IPS DF 4.7 (cell line): Measurements from ENCODE around the gene BEST1.

Source experiments
- DNase-seq: peaks from one replicate; pipeline ENCODE4 v3.0.0-alpha.2; 2013; ENCODE audit warnings: low spot score; ENCODE audit errors: extremely low read depth

The BEST1 gene

DNA sequence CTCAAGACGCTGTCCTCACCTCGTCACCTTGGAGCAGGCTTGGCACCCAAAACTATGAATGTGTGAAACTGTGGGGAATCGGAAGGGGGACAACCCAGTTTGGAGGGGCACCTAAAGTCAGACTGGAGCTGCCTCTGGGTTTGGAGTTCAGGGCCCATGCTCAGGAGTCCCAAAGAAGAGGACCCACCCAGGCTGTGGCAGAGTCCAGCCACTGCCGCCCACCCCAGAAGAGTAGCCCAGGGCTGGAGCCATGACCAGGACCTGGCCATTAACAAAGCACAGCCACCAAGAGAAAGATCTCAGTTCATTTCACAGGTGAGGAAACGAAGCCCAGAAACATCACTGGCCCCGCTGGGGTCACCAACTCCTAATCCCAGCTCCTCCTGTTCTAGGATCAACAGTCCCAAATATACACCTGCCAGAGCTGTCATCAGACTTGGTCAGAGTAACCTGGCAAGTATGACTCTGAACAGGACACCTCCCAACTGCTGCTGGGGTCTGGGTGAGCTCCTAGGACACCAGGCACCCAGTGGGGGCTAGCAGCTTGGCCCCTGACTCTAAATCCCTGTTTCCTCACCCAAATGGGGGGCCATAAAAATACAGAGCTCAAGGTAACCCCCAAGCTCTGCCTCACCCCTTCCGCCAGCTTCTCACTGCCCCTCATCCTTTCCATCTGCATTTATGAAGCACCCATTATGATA, 35.5 kb upstream of the BEST1 start:
- no peak for DNase-seq

DNA sequence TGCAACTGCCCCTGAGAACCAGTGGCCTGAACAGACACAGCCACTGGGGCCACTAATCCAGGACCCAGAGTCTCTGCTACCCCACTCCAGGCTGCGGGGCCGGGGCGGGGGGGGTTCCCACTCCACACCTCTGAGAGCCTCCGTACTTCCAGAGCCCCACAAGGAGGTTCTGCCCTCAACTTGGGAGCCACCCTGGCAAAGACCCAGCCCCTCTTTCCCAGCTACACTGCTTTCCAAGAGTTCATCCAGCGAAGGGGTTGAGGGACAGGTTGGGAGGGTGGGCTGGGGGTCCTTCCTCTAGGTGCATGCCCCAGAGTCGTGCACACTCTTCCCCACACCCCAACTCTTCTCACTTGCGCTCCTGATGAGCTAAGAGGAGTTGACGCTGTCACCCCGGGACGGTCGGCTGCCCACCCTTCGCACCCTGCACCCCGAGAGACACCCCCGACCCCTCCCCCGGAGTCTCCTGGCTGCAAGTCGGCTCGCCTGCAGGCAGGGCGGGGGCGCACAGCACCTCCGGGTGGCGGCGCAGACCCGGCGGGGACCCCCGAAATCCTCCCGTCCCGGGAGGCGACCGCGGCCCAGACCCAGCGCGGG, 33.3 kb upstream of the BEST1 start:
- DNase-seq: no peak

DNA sequence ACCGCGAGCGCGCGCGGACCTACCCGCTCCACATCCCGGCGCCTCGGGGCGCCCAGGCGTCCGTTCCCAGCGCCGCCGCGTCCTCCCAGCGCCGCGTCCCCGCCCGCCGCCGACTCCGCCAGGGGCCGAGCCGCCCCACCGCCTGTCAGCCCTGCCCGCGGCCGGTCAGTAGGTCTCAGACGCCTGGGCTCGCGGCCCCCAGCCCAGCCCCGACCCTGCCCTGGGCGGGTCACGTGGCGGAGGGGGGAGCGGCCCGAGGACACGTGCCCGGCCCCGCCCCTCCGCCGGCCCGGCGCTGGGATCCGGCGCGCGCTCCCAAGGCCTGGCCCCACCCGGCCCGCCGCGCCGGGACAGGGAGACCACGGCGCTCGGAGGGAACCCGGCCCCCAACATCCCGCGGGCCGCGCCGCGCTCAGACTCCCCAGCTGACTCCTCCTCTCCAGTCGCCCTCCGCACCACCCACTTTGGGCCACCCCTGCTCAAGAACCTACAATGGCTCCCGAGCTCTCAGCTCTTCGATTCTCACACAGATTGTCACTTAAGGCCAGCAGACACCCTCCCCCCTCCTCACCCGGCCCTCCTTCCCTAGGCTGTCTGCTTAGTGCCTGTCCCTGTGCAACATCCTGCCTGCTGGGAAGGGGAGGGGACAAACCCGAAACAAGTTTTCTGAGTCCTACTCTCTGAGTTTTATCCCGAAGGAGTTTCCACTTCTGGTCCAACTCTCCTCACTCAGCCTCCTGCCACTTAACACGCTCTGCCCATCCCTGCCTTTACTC, 32.6 kb upstream of the BEST1 start, which contains the start of gene RAB3IL1:
Gene RAB3IL1 (minus strand): TSS at position 233 of the 776 bp plus-strand sequence. CDS start 199 bp downstream, at position 34.
- DNase-seq: no peak

DNA sequence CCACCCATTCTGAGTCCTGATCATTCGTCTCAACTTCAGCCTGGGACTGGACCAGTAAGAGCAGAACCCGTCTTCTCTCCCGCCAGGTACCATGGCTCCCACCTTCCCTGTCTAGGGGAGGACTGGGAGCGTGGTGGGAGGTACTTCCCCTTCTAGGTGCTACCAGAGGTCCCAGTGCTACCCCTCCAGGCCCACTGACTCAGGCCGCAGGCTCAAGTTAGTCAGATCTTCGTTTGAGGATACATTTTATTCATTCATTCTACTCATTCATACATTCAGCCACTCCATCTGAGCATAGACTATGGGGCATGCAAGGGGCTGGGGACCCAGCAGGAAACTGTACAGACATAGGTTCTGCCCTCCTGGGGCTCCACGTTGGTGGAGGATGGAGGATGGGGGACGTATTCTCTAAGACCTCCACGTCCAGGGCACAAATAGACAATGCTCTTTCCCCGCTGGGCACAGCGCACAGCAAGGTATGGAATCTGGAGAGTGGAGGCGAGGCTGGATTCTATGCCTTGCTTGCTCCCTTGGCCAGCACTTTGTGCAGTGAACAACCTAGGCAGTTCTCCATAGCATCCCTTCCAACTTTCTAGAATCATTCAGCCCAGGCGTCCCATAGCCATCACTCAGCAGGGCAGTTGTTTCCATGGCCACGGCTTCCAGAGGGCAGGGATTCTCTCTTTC, 31.8 kb upstream of the BEST1 start:
- no peak for DNase-seq

DNA sequence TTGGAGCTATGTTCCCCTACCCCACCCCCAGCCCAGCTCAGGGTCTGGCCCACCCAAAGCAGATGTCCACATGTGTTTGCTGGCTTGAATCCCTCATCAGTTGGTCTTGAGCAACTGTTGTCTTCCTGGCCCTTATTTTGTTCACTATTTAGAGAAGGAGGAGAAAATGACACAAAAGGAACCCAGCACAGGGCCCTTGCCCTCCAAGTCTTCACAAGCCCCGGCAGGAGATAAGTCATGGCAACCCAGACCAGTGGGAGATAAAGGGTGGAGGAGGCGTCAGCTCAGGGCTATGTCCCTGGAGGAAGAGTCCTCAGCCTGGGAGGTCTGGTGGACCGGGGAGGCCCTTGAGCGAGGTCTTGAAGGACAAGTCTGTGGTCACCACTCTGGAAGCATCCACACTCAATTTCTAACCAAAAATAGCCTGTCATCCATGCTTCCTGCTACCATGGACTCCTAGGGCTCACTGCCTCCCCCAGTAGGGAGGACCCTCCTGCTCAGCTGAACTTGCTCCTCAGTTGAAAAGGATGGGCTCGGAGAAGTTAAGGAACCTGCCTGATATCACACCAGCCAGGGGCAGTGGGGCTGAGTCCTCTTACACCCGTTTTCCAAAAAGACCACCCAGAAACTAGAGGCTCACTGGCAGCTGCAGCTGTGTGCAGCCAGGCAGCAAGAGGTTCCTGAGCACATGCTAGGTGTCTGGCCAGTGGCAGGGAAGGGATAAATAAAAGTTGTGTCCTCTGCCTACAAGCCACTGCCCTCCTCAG, 31.0 kb upstream of the BEST1 start:
- no peak for DNase-seq

DNA sequence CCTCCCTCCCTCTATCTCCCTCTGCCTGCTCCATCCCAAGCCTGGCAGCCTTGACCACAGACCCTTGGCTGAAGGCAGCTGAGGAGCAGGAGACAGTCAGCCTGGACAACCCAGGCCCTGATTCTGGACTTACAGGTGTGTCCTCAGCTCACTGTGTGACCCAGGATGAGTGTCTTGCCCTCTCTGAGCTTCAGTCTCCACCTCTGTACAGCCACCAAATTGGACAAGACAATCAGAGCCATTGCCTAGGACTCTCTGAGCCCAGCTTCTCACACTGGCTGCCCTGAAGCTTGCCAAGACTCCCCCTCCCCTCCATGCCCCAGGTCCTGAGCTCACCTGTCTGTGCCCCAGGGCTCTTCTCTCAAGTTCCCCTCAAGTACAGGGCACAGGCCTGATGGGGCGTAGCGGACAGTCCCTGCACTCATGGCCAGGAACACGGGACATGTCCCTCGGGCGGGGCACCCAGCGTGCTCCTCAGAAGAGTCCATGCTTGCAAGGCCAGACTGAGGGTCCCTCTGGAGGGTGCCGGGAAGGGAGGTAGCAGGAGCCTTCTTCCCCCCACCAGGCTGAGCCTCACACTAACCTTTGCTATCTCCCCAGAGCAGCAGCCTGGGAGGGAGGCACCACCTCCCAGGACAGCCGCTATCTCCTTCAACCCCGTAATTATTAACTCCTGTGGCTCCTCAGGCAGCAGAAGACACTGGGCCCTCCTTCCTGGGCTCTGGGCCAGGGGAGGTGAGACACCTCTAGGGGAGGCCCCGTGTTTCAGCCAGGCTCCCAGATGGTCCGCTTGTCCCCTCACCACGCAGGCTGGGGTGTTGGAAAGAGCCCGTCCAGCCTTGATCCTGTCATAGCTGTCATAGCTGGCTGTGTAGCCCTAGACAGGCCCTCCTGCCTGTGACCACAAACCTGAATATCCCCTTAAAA, 30.2 kb upstream of the BEST1 start:
- no peak for DNase-seq

DNA sequence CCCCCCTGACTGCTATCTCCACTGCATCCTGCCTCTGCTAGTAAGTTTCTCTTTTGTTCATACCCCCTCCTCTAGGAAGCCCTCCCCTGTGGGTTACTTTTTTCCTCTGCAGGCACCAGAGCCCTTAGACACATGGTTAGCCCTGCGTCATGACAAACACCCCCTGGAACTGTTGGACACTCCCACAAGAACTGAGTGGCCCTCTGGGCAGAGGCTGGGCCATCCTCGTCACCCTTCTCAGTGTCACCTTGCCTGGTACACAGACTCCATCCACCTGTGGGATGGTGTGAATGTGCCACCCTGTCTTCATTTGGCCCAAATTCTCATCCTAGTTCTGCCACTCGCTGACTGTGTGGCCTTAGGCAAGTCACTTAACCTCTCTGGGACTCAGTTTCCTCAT, 28.7 kb upstream of the BEST1 start:
- no peak for DNase-seq

DNA sequence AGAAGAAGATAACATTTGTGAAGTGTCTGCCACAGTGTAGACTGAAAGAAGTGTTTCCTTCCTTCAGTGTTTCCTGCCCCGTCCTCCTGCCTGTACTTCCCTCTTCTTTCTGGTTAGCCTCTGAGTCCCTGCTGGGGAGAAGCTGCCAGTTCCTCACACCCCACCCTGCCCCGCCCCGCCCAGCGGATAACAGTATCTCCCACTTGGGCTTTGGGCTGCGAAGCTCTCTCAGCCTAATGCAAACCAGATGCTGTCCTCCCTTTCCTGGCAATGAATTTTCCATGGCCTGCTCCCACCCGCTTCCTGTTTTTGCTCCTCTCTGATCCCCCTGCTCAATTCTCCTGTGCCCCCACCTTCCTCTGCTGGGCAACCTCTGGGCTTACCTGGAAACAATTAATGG, 27.6 kb upstream of the BEST1 start:
- DNase-seq: no peak

DNA sequence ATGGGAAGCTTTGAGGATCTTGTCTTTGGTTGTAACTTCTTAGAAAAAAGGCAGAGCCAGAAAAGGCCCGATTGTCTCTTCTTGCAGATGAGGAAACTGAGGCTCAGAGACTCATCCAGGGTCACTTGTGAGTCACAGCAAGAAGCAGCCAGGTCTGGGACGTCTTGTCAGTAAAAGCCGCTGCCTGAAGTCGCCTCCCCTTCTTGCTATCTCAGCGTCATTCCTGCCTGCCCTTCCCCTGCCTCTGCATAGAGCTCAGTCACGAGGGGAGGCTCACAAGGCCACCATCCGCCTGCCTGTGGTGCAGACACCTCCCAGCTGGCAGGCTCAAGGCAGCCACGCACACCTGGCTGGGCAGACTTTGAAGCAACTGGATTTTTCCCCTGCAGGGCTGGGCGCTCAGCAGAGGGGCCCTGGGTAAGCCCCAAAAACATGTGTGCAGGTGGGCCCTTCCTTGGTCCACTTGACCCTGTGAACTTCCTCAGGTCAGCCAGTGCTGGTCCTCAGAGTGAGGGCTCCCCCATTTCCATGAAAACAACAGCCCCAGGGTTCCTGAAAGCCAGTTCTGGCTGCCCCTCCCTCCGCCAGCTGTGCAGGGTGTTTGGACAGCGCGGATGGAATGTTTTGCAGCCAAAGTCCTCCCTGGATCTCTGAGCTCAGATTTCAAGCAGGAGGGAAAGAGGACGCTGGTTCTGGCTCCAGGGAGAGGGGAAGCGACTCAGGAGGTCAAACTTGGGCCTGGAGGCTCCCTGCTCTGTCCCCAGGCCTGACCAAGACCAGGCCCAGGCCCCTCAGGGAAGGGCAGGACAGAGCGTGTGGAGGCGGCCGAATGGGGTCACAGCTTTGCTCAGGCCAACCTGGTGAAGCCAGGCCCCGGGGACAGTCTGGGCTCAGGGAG, 26.7 kb upstream of the BEST1 start:
- no peak for DNase-seq

DNA sequence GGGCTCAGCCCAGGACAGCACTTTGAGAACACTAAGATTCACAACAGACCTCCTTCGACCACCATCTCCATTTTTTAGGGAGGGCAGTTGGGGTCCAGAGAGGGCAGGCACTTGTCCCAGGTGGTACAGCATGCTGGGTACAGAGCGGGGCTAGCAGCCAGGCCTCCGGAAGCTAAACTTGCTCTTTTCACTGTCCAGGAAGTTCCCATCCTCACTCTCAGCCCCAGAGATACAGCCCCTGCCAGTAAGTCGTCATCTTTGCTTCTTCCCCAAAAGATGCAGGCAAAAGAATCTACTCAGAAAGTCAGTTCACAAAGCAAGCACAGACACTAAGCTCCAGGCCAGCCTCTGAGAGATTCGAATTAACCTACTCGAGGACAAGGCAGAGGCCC, 26.1 kb upstream of the BEST1 start:
- no peak for DNase-seq

DNA sequence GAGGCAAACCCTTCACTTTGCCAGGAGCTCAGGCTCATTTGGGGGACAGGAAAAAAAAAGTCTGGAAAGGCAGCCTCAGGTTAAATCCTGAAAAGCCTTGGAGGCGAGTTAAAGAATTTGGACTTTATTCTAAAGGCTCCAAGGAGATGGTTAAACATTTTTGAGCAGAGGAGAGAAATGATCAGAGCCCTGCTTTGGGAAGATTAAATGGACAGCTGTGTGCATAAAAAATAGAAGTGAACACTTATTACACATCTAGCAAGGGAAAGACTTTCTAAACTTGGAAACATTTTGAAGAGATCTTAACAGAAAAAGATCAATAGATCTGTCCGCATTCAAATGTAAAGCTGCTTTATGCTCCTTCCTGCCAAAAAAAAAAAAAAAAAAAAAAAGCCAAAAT, 24.4 kb upstream of the BEST1 start:
- DNase-seq: no peak

DNA sequence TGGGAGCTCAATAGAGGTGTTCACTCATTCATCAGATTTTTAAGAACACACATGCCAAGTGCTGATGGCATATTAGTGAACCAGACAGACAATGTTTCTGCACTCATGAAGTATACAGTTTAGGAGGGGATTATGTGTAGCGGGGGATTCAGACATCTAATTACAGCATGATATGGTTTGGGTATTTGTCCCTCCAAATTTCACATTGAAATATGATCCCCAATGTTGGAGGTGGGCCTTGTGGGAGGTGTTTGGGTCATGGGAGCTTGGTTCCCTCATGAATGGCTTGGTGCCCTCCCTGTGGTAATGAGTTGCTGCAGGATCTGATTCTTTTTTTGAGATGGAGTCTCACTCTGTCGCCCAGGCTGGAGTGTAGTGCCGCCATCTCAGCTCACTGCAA, 23.9 kb upstream of the BEST1 start:
- DNase-seq: no peak

DNA sequence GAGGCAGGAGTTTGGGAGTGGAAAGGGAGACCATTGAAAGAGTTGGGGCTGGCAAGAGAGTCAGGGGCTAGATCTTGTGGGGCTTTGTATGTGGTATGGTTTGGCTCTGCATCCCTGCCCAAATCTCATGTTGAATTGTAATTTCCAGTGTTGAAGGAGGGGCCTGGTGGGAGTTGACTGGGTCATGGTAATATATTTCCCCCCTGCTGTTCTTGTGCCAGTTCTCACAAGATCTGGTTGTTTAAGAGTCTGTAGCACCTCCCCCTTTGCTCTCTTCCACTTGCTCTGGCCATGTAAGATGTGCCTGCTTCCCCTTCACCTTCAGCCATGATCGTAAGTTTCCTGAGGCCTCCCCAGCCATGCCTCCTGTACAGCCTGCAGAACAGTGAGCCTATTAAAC, 22.6 kb upstream of the BEST1 start:
- no peak for DNase-seq

DNA sequence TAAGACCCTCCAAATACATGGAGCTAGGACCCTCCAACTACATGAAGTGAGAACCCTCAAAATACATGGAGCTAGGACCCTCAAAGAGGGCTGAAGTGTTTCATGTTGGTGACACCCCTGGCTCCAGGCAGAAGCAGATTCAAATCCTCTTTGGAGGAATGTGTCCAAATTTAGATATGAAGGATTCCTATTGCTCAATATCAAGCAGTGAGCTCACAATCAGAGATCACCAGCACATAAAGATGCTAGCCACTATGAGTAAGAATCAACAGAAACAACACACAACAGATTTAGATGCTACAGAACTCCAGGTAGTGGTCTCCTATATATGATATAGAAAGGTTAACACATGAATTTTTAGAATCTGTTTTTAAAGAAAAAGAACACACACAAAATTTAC, 21.5 kb upstream of the BEST1 start:
- DNase-seq: no peak

DNA sequence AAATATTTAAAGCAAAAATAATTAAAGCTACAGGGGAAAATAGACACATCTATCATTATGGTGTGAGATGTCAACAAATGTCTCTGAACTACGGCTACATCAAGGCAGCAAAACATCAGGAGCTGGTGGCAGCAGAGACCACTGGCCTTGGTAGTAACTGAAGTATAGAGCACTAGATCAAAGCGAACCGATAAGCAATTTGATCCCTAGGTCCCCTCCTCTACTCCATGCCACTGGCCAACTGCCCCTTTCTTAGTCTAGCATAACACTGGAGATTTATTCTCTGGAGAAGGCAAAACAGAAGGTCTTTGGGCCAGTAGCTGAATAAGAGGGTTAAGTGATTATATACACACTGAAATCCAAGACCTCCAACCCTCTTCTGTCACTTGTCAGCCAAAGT, 19.2 kb upstream of the BEST1 start:
- DNase-seq: no peak

DNA sequence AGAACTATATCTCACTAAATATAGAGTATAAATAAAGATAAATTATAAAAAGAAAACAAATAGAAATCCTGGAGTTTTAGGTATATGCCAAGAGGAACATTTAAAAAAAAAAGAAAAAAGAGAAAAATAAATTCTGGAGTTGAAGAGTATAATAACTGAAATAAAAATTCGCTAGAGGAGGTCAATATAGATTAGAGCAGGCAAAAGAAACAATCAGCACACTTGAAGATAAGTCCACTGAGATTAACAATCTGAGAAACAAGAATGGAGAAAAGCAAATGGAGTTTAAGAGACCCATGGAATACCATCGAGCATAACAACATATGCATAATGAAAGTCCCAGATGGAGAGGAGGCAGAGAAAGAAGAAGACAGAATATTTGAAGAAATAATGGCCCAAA, 14.3 kb upstream of the BEST1 start:
- DNase-seq: no peak

DNA sequence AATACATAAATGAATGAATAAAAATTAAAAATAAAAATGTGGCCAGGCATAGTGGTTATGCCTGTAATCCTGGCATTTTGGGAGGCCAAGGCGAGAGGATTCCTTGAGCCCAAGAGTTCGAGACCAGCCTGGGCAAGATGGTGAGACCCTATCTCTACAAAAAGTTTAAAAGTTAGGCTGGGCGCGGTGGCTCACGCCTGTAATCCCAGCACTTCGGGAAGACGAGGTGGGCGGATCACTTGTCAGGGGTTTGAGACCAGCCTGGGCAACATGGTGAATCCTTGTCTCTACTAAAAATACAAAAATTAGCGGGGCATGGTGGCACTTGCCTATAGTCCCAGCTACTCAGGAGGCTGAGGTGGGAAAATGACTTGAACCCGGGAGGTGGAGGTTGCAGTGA, 9.7 kb upstream of the BEST1 start:
- no peak for DNase-seq

DNA sequence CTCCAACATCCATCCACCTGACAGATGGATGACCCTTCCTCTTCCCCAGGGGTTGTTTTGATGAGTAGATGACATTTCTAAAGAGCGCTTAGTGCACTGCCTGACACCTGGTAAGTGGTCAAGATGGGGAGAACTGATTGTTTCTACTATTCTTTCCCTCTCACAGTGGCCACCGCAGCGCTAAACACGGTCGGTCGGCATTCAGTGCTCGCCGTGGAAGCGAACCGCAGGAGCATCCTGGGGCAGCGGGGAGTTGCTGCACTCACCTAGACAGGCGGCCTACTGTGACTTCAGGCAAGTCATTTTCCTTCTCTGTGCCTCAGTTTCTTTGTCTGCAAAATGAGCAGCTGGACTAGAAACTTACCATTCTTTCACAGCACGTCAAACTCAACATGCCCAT, 5.0 kb upstream of the BEST1 start:
- DNase-seq: no peak

DNA sequence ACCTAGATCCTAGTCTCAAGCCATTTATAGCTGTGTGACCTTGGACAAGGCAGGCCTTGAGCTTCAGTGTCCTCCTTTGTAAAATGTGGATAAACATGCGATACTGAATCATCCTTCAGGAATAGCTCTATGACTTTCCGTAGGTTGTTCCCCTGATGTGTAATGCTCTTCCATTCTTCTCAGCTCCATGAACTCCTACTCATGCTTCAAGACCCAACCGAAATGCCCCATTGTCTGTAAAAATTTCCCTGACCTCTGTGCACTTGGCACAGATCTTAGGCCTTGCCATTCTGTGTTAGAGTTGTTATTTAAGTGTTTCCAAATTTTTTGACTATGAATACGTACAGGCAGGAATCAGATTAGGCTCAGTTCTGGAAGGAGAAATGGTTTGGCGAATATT, 3.3 kb upstream of the BEST1 start:
- DNase-seq: no peak
